Lower leg skin (tissue), 3 donors: ENCODE results near the gene PALLD.

Source experiments
- POLR2A ChIP-seq, 2 donors: fragments of 450-650 bp; IDR thresholded peaks; one replicate each; pipeline ENCODE4 v1.6.1; 2016 to 2017; ENCODE audit warnings: antibody characterized with exemption in 2 of 2, mild to moderate bottlenecking in 1 of 2, moderate library complexity in 1 of 2
- TF ChIP-seq, protein P1 (sequence below), 3 donors: fragments of 450-650 bp; IDR thresholded peaks; one replicate each; pipeline ENCODE4 v1.5.1; 2016; ENCODE audit warnings: antibody characterized with exemption in 3 of 3, mild to moderate bottlenecking in 3 of 3, moderate library complexity in 2 of 3

- TF ChIP-seq, protein P1, sequence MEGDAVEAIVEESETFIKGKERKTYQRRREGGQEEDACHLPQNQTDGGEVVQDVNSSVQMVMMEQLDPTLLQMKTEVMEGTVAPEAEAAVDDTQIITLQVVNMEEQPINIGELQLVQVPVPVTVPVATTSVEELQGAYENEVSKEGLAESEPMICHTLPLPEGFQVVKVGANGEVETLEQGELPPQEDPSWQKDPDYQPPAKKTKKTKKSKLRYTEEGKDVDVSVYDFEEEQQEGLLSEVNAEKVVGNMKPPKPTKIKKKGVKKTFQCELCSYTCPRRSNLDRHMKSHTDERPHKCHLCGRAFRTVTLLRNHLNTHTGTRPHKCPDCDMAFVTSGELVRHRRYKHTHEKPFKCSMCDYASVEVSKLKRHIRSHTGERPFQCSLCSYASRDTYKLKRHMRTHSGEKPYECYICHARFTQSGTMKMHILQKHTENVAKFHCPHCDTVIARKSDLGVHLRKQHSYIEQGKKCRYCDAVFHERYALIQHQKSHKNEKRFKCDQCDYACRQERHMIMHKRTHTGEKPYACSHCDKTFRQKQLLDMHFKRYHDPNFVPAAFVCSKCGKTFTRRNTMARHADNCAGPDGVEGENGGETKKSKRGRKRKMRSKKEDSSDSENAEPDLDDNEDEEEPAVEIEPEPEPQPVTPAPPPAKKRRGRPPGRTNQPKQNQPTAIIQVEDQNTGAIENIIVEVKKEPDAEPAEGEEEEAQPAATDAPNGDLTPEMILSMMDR (IDR thresholded peaks at IDR 0.05): no peak
- no peak for TF ChIP-seq POLR2A (IDR thresholded peaks at IDR 0.05)
Measured at GRCh38 chr4:168478868-168479267, 18.0 kb upstream of the PALLD start.
